Subcutaneous adipose tissue (tissue), 4 donors: Measurements from ENCODE around the gene B3GNT4. TPM values are rescaled to one million over a fixed set of nuclear protein-coding genes. Genes with fewer than 3 reads are reported as not detected.

Experiments
- CTCF ChIP-seq: fragments of 450-650 bp; IDR thresholded peaks from one replicate; pipeline ENCODE4 v1.5.1; 2016; ENCODE audit warnings: low read depth, mild to moderate bottlenecking, control low read depth, antibody characterized with exemption, moderate library complexity
- total RNA-seq, 4 donors: library from RNA; depleted of rRNA; stranded (reverse); fragments of >200 nt; gene quantifications; one replicate each; pipeline ENCODE4 v1.1.0, GENCODE V29; 2016

Gene B3GNT4
- total RNA-seq, 4 donors from 2014 or later = not detected

- no peak for TF ChIP-seq CTCF
Measured at GRCh38 chr12:122207391-122207790, 3.9 kb downstream of the B3GNT4 start.

- no peak for TF ChIP-seq CTCF
Measured at GRCh38 chr12:122208073-122208820, 4.7 kb downstream of the B3GNT4 start.

DNA sequence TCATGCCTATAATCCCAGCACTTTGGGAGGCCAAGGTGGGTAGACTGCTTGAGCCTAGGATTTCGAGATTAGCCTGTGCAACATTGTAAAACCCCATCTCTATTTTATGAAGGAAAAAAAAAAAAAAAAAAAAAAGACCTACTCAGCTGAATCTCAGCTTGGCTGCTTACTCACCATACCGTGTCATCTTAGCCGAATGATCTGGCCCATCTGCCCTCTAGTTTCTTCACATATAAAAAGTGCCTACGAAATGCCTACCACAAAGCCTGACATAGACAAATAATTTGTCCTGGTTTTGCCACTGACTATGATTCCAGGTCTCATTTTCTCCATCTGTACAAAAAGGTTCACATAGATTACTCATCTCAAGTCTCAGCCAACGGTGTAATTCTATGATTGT lies 12.3 kb downstream of the B3GNT4 start:
- TF ChIP-seq CTCF = no peak

DNA sequence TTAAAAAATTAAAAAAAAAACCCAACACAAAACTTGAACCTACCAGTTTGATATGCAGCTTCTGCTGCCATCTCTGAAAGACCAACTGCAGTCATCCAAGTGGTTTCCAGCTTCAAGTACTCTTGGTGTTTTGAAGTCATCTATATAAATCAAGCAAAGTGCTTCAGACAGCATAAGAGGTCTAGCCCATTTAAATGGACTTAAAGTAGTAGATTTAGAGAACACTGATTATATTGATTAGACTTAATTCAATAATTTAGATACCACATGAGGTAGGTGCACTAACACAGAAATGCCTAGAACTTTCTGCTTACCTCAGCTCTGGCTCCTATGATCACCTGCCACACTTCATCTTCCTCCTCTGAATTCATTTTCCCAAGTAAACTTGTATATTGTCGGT lies 12.9 kb downstream of the B3GNT4 start:
- TF ChIP-seq CTCF = no peak

DNA sequence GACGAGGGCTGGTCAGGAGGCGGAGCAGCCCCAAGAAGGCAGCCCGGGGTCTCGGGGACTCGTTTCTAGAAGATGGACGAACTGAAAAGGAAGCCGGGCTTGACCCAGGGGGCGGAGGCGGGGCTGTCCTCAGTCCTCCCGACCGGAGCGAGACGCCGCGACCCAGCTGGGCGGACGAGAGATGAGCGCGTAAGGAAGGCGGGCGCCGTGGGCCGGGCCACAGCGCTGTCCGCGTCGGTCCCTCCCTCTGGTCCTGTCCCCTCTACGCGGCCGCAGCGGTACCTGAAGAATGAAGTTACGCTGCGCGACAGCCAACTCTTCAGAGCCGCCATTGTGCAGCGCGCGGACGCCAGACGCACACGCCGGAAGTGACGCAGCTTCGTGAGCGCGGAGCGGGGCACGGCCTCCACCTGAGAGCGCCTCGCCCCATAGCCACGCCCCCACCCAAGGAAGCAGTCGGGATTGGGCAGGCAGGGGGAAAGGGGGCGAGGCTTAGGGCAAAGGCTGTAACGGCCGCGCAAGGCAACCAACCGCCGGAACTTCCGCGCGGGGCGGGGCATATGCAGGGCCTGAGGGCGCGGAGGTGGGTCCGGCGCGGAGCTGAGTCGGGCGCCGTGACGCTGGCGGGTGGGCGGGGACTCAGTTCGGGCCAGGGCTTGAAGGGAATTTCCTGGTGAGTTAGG lies 22.3 kb downstream of the B3GNT4 start, which contains the start of gene DIABLO:
DIABLO (minus strand) TSS at position 370 of the 683 bp plus-strand sequence; CDS start at position 332, 38 bp downstream.
- no peak for TF ChIP-seq CTCF

- no peak for TF ChIP-seq CTCF
Measured at GRCh38 chr12:122226366-122227125, 23.0 kb downstream of the B3GNT4 start.

- TF ChIP-seq CTCF = no peak
Measured at GRCh38 chr12:122227341-122227740, 23.8 kb downstream of the B3GNT4 start.
